Measurements from ENCODE around the gene ZNF813.

DNA sequence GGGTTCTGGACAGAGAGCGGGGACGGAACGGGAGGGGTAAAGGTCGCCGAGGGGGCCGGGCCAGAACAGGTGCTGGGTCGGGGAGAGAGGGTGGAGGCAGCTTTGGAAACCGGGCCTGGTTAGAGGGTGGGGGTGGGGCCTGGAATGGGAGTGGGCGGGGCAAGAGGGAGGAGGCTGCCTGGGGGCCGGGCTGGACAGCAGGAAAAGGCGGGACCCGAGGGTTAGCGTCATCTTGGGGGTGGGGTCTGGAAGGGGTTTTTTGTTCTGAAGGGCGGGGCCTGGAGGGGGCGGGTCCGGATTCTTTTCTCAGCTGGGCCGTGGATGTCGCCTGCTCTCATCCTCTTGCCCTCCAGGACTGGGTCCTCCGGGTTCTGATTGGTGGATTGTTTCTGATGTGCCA lies 4.3 kb upstream of the ZNF813 start:
- TF ChIP-seq, protein P1, sequence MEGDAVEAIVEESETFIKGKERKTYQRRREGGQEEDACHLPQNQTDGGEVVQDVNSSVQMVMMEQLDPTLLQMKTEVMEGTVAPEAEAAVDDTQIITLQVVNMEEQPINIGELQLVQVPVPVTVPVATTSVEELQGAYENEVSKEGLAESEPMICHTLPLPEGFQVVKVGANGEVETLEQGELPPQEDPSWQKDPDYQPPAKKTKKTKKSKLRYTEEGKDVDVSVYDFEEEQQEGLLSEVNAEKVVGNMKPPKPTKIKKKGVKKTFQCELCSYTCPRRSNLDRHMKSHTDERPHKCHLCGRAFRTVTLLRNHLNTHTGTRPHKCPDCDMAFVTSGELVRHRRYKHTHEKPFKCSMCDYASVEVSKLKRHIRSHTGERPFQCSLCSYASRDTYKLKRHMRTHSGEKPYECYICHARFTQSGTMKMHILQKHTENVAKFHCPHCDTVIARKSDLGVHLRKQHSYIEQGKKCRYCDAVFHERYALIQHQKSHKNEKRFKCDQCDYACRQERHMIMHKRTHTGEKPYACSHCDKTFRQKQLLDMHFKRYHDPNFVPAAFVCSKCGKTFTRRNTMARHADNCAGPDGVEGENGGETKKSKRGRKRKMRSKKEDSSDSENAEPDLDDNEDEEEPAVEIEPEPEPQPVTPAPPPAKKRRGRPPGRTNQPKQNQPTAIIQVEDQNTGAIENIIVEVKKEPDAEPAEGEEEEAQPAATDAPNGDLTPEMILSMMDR (IDR thresholded peaks at IDR 0.05; ENCODE audit: low read depth, low read length) = no peak
- no peak for TF ChIP-seq EZH2phosphoT487 (IDR thresholded peaks at IDR 0.05; ENCODE audit: low read depth)
